Peyer's patch (tissue), 4 donors: ENCODE measurements around the gene SMYD3.

ENCODE experiments used
- CTCF ChIP-seq, 6 experiments: fragments of 450-650 bp in 4 of 6; fragments of 200-600 bp in 2 of 6; sonication (generic) in 1 of 6; IDR thresholded peaks; one replicate each; pipeline ENCODE4 v1.5.1; 2017 to 2019; ENCODE audit warnings: antibody characterized with exemption in 6 of 6, mild to moderate bottlenecking in 3 of 6, moderate library complexity in 1 of 6
- POLR2A ChIP-seq, 2 donors: fragments of 450-650 bp; IDR thresholded peaks; one replicate each; pipeline ENCODE4 v1.5.1; 2017; ENCODE audit warnings: antibody characterized with exemption in 2 of 2, mild to moderate bottlenecking in 2 of 2, moderate library complexity in 2 of 2

- TF ChIP-seq POLR2A (IDR thresholded peaks at IDR 0.05) = no peak
- TF ChIP-seq CTCF (IDR thresholded peaks at IDR 0.05) = no peak
These were observed 36.5 kb downstream of the SMYD3 start for GRCh38 chr1:246470585-246470984.
